K562 (cell line): ENCODE measurements around the gene STYXL1. TPM values are rescaled to one million over a fixed set of nuclear protein-coding genes. Genes with fewer than 3 reads are reported as not detected.
A peak's percentile ranks its signal among the peaks of the same experiment; 100 is the strongest.

ENCODE experiments used
- ADNP ChIP-seq: fragments of 200-800 bp; sonication (Bioruptor generic); IDR thresholded peaks from 2 replicates; pipeline ENCODE4 v1.6.1; 2016; ENCODE audit warnings: missing genetic modification characterization, missing compliant biosample characterization
- AFF1 ChIP-seq, 2 experiments: fragments of 450-650 bp; IDR thresholded peaks; 2 replicates each; pipeline ENCODE4 v1.6.1; 2018; ENCODE audit warnings: mild to moderate bottlenecking in 2 of 2, low read depth in 1 of 2; ENCODE audit not compliant: partially characterized antibody in 2 of 2
- ARID1B ChIP-seq: fragments of 450-650 bp; IDR thresholded peaks from 2 replicates; pipeline ENCODE4 v1.6.1; 2016; ENCODE audit warnings: antibody characterized with exemption, mild to moderate bottlenecking, inconsistent platforms
- ATF1 ChIP-seq, 2 experiments: fragments of 450-650 bp in 1 of 2; IDR thresholded peaks; 2 replicates each; pipeline ENCODE4 v1.6.1; 2016; ENCODE audit warnings: missing compliant biosample characterization in 1 of 2, missing genetic modification characterization in 1 of 2
- C11orf30 ChIP-seq: fragments of 450-650 bp; IDR thresholded peaks from 2 replicates; pipeline ENCODE4 v1.6.1; 2016; ENCODE audit warnings: low read depth, mild to moderate bottlenecking
- EP300 ChIP-seq: IDR thresholded peaks from 2 replicates; pipeline ENCODE4 v1.6.1; 2012; ENCODE audit warnings: low read length, improper control_type of control experiment
- ESRRA ChIP-seq: fragments of 450-650 bp; IDR thresholded peaks from 2 replicates; pipeline ENCODE4 v1.6.1; 2014; ENCODE audit warnings: low read depth, mild to moderate bottlenecking, moderate library complexity, borderline replicate concordance
- FOXA3 ChIP-seq, 2 experiments: fragments of 450-650 bp in 1 of 2; sonication (generic) in 1 of 2; formaldehyde crosslinking; IDR thresholded peaks in 1 of 2; conservative IDR thresholded peaks in 1 of 2; 2 replicates each; pipeline versions ENCODE4 v1.4.0 to v1.8.0; 2020 to 2022; ENCODE audit warnings: mild to moderate bottlenecking in 2 of 2, missing genetic modification reagents in 1 of 2
- FOXJ2 ChIP-seq: fragments of 200-800 bp; sonication (Bioruptor generic); IDR thresholded peaks from 2 replicates; pipeline ENCODE4 v1.6.1; 2016; ENCODE audit warnings: missing genetic modification characterization, missing compliant biosample characterization
- HDAC3 ChIP-seq: fragments of 450-650 bp; IDR thresholded peaks from 2 replicates; pipeline ENCODE4 v1.6.1; 2018; ENCODE audit warnings: borderline replicate concordance, mild to moderate bottlenecking, moderate library complexity; ENCODE audit not compliant: partially characterized antibody
- HES1 ChIP-seq: fragments of 450-650 bp; IDR thresholded peaks from 2 replicates; pipeline ENCODE4 v1.6.1; 2016; ENCODE audit warnings: low read depth, mild to moderate bottlenecking, moderate library complexity
- MAFK ChIP-seq: IDR thresholded peaks from 2 replicates; pipeline ENCODE4 v1.6.1; 2011; ENCODE audit warnings: low read length, improper control_type of control experiment
- PKNOX1 ChIP-seq: fragments of 450-650 bp; IDR thresholded peaks from 2 replicates; pipeline ENCODE4 v1.6.1; 2016
- POLR2H ChIP-seq: IDR thresholded peaks from 2 replicates; pipeline ENCODE4 v1.6.1; 2016; ENCODE audit warnings: missing genetic modification characterization, low read depth, mild to moderate bottlenecking, control low read depth, missing compliant biosample characterization, moderate library complexity
- RB1 ChIP-seq: fragments of 450-650 bp; IDR thresholded peaks from 2 replicates; pipeline ENCODE4 v1.6.1; 2017; ENCODE audit warnings: low read depth, mild to moderate bottlenecking
- SMAD3 ChIP-seq: fragments of 450-650 bp; formaldehyde crosslinking; conservative IDR thresholded peaks from 2 replicates; pipeline ENCODE4 v1.4.0; 2020; ENCODE audit warnings: mild to moderate bottlenecking
- ZFPM2 ChIP-seq: fragments of 250-450 bp; sonication (Bioruptor Pico); IDR thresholded peaks from 2 replicates; pipeline ENCODE4 v1.5.1; 2022; ENCODE audit warnings: mild to moderate bottlenecking
- ZKSCAN8 ChIP-seq: fragments of 200-800 bp; sonication (Bioruptor generic); IDR thresholded peaks from 2 replicates; pipeline ENCODE4 v1.6.1; 2016; ENCODE audit warnings: missing genetic modification characterization, missing compliant biosample characterization
- ZNF766 ChIP-seq: fragments of 200-800 bp; sonication (Bioruptor generic); conservative IDR thresholded peaks from 2 replicates; pipeline ENCODE4 v1.6.1; 2016; ENCODE audit warnings: missing genetic modification characterization, missing compliant biosample characterization
- polyA plus RNA-seq, 8 experiments: library from polyadenylated mRNA; depleted of rRNA in 4 of 8; stranded (reverse) in 5 of 8; unstranded in 3 of 8; fragments of >200 nt; fragmentation: Nextera tagmentation in 2 of 8; fragmentation: Illumina TruSeq in 1 of 8; extraction: Ambion mirVana in 2 of 8; extraction: Trizol in 1 of 8; gene quantifications; 2 replicates each; pipeline versions ENCODE4 v1.2.1 to v1.2.3, GENCODE V29; 2011 to 2014; ENCODE audit warnings: inconsistent platforms in 1 of 8, missing spikeins in 1 of 8
- total RNA-seq, 7 experiments: library from RNA; depleted of rRNA in 6 of 7; stranded (reverse); fragments of >200 nt in 6 of 7; fragmentation: Illumina TruSeq in 2 of 7; extraction: Trizol in 2 of 7; gene quantifications; 2 replicates each; pipeline versions ENCODE4 v1.2.1 to v1.2.3, GENCODE V29; 2011 to 2021; ENCODE audit warnings: low replicate concordance in 1 of 7
- TF ChIP-seq, protein P1 (sequence below): fragments of 450-650 bp; formaldehyde crosslinking; IDR thresholded peaks from 2 replicates; pipeline ENCODE4 v1.4.0; 2022; ENCODE audit warnings: mild to moderate bottlenecking, moderate library complexity
- TF ChIP-seq, protein P2 (sequence below): sonication (generic); formaldehyde crosslinking; IDR thresholded peaks from 2 replicates; pipeline ENCODE4 v1.8.0; 2022; ENCODE audit warnings: mild to moderate bottlenecking, missing genetic modification reagents

STYXL1 gene
- total and polyA plus RNA-seq, 9 of the 15 experiments (the other 6 are each of a cell fraction or from before 2014, with no cell fraction given): 36.5 to 97.2 (median 49.9) TPM

DNA sequence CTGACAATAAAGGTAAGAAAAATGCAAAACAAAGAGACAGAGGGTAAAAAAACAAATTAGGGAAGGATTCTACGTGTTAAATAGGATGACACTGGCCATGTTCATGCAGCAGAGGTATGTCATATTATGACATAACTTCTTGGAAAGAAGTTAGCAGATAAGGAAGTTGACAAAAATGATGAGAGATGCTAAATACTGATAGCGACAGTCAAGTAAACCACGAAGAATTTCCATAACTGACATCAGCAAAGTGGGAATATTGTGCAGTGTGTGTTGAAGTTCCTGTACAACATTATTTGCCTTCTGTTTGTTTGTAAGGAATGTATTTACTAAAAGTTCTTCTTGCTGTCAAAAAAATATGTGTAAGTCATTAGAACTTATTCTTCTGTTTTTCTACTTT lies 29.6 kb upstream of the STYXL1 start (continued):
- TF ChIP-seq AFF1 (IDR thresholded peaks at IDR 0.05; ENCODE audit: low read depth in 1 of 2, partially characterized antibody in 2 of 2) (peak in 1 of 2 experiments; percentile 67), ARID1B (peak; percentile 74), FOXJ2 (tag) (peak; percentile 75; the same call in 1 of the 2 replicates), HDAC3 (peak; percentile 22), RB1 (no peak), C11orf30 (peak; percentile 78), FOXA3 (CRISPR knock-in tag; conservative IDR thresholded peaks at IDR 0.05 in 1 of 2, IDR thresholded peaks at IDR 0.05 in 1 of 2) (peak in 1 of 2 experiments; percentile 63; a peak in 2 of 4 replicates), POLR2H (tag) (peak; percentile 71), ESRRA (peak; percentile 34; the same call in 1 of the 2 replicates), SMAD3 (CRISPR knock-in tag) (no peak), EP300 (peak; percentile 85; the same call in 1 of the 2 replicates), HES1 (peak; percentile 38; the same call in 1 of the 2 replicates), ADNP (tag) (peak; percentile 29; the same call in 1 of the 2 replicates), ZFPM2 (CRISPR knock-in tag) (0 out of 2 replicates have a peak, but pooled peaks have one; percentile 58), PKNOX1 (peak; percentile 62; the same call in 1 of the 2 replicates), ATF1 (CRISPR knock-in tag; IDR thresholded peaks at IDR 0.05) (no peak), ATF1 (tag; IDR thresholded peaks at IDR 0.05) (peak; percentile 64; the same call in 1 of the 2 replicates), MAFK (peak; percentile 14; the same call in 1 of the 2 replicates), ZNF766 (CRISPR knock-in tag) (peak; percentile 57), ZKSCAN8 (CRISPR knock-in tag) (no peak)
- TF ChIP-seq, protein P1, sequence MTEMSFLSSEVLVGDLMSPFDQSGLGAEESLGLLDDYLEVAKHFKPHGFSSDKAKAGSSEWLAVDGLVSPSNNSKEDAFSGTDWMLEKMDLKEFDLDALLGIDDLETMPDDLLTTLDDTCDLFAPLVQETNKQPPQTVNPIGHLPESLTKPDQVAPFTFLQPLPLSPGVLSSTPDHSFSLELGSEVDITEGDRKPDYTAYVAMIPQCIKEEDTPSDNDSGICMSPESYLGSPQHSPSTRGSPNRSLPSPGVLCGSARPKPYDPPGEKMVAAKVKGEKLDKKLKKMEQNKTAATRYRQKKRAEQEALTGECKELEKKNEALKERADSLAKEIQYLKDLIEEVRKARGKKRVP (CRISPR knock-in tag): peak; percentile 64; the same call in 1 of the 2 replicates
- TF ChIP-seq, protein P2, sequence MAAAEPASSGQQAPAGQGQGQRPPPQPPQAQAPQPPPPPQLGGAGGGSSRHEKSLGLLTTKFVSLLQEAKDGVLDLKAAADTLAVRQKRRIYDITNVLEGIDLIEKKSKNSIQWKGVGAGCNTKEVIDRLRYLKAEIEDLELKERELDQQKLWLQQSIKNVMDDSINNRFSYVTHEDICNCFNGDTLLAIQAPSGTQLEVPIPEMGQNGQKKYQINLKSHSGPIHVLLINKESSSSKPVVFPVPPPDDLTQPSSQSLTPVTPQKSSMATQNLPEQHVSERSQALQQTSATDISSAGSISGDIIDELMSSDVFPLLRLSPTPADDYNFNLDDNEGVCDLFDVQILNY: no peak
